SU-DHL-6 (cell line): ENCODE data around the gene MCRIP2.

Source experiments
- H2AFZ ChIP-seq: fragments of 200-600 bp; sonication (generic); 2 replicates; pipeline ENCODE4 v1.6.1; 2014; ENCODE audit warnings: low read depth, mild to moderate bottlenecking, moderate library complexity, mixed read lengths, antibody characterized with exemption, low read length; ENCODE audit not compliant: severe bottlenecking
- H3F3A ChIP-seq: fragments of 200-600 bp; shearing (Covaris generic); 2 replicates; pipeline ENCODE4 v1.6.0; 2016; ENCODE audit warnings: antibody characterized with exemption, mild to moderate bottlenecking; ENCODE audit not compliant: insufficient read depth
- H3K27ac ChIP-seq: fragments of 200-600 bp; sonication (generic); 2 replicates; pipeline ENCODE4 v1.5.1; 2016; ENCODE audit warnings: low read depth, mild to moderate bottlenecking, low read length, moderate library complexity, mixed read lengths
- H3K27me3 ChIP-seq: fragments of 200-600 bp; sonication (generic), shearing (Covaris generic); 2 replicates; pipeline ENCODE4 v1.6.0; 2014; ENCODE audit warnings: mild to moderate bottlenecking, low read length
- H3K36me3 ChIP-seq: fragments of 200-600 bp; sonication (generic); 2 replicates; pipeline ENCODE4 v1.6.1; 2014; ENCODE audit warnings: mild to moderate bottlenecking, low read length, mixed read lengths
- H3K4me2 ChIP-seq: fragments of 300-600, 200-600 bp; shearing (Covaris generic), sonication (generic); 2 replicates; pipeline ENCODE4 v1.6.0; 2014; ENCODE audit warnings: low read length, low read depth, mild to moderate bottlenecking; ENCODE audit not compliant: poor library complexity, severe bottlenecking
- H3K4me3 ChIP-seq: fragments of 200-600 bp; sonication (generic); 2 replicates; pipeline ENCODE4 v1.5.1; 2014; ENCODE audit warnings: antibody characterized with exemption, low read length, mild to moderate bottlenecking, mixed read lengths; ENCODE audit not compliant: insufficient read depth, poor library complexity, severe bottlenecking
- H3K79me2 ChIP-seq: fragments of 200-600 bp; sonication (generic); 2 replicates; pipeline ENCODE4 v1.6.1; 2014; ENCODE audit warnings: mild to moderate bottlenecking, low read length, moderate library complexity; ENCODE audit not compliant: insufficient read depth
- H3K9ac ChIP-seq: fragments of 200-600 bp; sonication (generic); 2 replicates; pipeline ENCODE4 v1.7.0; 2014; ENCODE audit warnings: mild to moderate bottlenecking, low read length
- H3K9me2 ChIP-seq: fragments of 200-600 bp; sonication (generic); replicated peaks from 2 replicates; pipeline ENCODE4 v1.6.1; 2014; ENCODE audit warnings: low read length; ENCODE audit not compliant: insufficient read depth
- H3K9me3 ChIP-seq: fragments of 200-600 bp; sonication (generic); 2 replicates; pipeline ENCODE4 v1.6.1; 2014; ENCODE audit warnings: low read length, mixed read lengths; ENCODE audit not compliant: insufficient read depth
- H4K20me1 ChIP-seq: fragments of 200-600 bp; sonication (generic); 2 replicates; pipeline ENCODE4 v1.6.1; 2014; ENCODE audit warnings: low read depth, mild to moderate bottlenecking, antibody characterized with exemption, low read length, moderate library complexity, mixed read lengths
- EZH2phosphoT487 ChIP-seq: fragments of 200-600 bp; sonication (generic), shearing (Covaris generic); conservative IDR thresholded peaks from 2 replicates; pipeline ENCODE4 v1.6.1; 2018; ENCODE audit warnings: mild to moderate bottlenecking, antibody characterized with exemption, low read length, moderate library complexity, mixed read lengths
- TF ChIP-seq, protein P1 (sequence below): fragments of 200-600 bp; sonication (generic); IDR thresholded peaks from one replicate; pipeline ENCODE4 v1.5.1; 2017; ENCODE audit warnings: antibody characterized with exemption, mild to moderate bottlenecking, low read length, moderate library complexity; ENCODE audit not compliant: insufficient read depth, poor library complexity, severe bottlenecking

Gene MCRIP2

GRCh38 chr16:643050-643368 is 1.4 kb downstream of the MCRIP2 start:
- peak overlapping the region; percentile 65 for H3K4me2 ChIP-seq

GRCh38 chr16:644556-644955 is 2.9 kb downstream of the MCRIP2 start:
- H3K27me3 ChIP-seq: no peaks in the 10 kb centered on the region
- TF ChIP-seq EZH2phosphoT487: no peak
- TF ChIP-seq, protein P1, sequence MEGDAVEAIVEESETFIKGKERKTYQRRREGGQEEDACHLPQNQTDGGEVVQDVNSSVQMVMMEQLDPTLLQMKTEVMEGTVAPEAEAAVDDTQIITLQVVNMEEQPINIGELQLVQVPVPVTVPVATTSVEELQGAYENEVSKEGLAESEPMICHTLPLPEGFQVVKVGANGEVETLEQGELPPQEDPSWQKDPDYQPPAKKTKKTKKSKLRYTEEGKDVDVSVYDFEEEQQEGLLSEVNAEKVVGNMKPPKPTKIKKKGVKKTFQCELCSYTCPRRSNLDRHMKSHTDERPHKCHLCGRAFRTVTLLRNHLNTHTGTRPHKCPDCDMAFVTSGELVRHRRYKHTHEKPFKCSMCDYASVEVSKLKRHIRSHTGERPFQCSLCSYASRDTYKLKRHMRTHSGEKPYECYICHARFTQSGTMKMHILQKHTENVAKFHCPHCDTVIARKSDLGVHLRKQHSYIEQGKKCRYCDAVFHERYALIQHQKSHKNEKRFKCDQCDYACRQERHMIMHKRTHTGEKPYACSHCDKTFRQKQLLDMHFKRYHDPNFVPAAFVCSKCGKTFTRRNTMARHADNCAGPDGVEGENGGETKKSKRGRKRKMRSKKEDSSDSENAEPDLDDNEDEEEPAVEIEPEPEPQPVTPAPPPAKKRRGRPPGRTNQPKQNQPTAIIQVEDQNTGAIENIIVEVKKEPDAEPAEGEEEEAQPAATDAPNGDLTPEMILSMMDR: no peak
- H3K9ac ChIP-seq: no peak overlapping the region
- no peaks in the 10 kb centered on the region for H3K36me3 ChIP-seq
- peaks cover 26% of the 10 kb centered on the region for H3F3A ChIP-seq
- H4K20me1 ChIP-seq: no peaks in the 10 kb centered on the region
- H3K9me3 ChIP-seq: no peaks in the 10 kb centered on the region
- H3K9me2 ChIP-seq: no peaks in the 10 kb centered on the region
- H3K79me2 ChIP-seq: peaks cover 13% of the 10 kb centered on the region
- H3K27ac ChIP-seq: no peak overlapping the region
- H3K4me3 ChIP-seq: no peak overlapping the region
- no peak overlapping the region for H3K4me2 ChIP-seq
- H2AFZ ChIP-seq: no peak overlapping the region

More at GRCh38 chr16:643050-643368, 1.4 kb downstream of the MCRIP2 start:
- TF ChIP-seq, protein P1: no peak
- no peak for TF ChIP-seq EZH2phosphoT487
- peak overlapping the region; percentile 80 for H3K4me3 ChIP-seq
- no peaks in the 10 kb centered on the region for H3K36me3 ChIP-seq
- H3K79me2 ChIP-seq: peaks cover 13% of the 10 kb centered on the region
- no peaks in the 10 kb centered on the region for H3K27me3 ChIP-seq
- H3K9me3 ChIP-seq: no peaks in the 10 kb centered on the region
- no peaks in the 10 kb centered on the region for H3K9me2 ChIP-seq
- H3K27ac ChIP-seq: peak overlapping the region; percentile 74
- peak overlapping the region; percentile 70 for H3K9ac ChIP-seq
- peaks cover 27% of the 10 kb centered on the region for H3F3A ChIP-seq
- no peak overlapping the region for H2AFZ ChIP-seq
- H4K20me1 ChIP-seq: no peaks in the 10 kb centered on the region

GRCh38 chr16:645852-646678 is 4.4 kb downstream of the MCRIP2 start:
- Histone ChIP-seq H3F3A (peaks cover 18% of the 10 kb centered on the region), H3K79me2 (peaks cover 18% of the 10 kb centered on the region), H3K27ac (no peak overlapping the region), H3K4me3 (no peak overlapping the region), H3K36me3 (no peaks in the 10 kb centered on the region), H3K9me3 (no peaks in the 10 kb centered on the region), H3K4me2 (no peak overlapping the region), H4K20me1 (no peaks in the 10 kb centered on the region), H3K9ac (no peak overlapping the region), H3K9me2 (no peaks in the 10 kb centered on the region), H2AFZ (no peak overlapping the region), H3K27me3 (no peaks in the 10 kb centered on the region)
- TF ChIP-seq, protein P1: no peak
- no peak for TF ChIP-seq EZH2phosphoT487
